HG03196 (cell line): Measurements from ENCODE around the gene BCAS3.
"Not testable (repeated sequence)": the region's sequence is repeated elsewhere in the genome, so short reads cannot be mapped to it uniquely, and the experiment has no call there.

Source experiments
- ATAC-seq: cut with Tn5 transposase; IDR thresholded peaks from one replicate; pipeline ENCODE4 v1.9.1; 2021; ENCODE audit not compliant: unreplicated experiment

BCAS3 gene

DNA sequence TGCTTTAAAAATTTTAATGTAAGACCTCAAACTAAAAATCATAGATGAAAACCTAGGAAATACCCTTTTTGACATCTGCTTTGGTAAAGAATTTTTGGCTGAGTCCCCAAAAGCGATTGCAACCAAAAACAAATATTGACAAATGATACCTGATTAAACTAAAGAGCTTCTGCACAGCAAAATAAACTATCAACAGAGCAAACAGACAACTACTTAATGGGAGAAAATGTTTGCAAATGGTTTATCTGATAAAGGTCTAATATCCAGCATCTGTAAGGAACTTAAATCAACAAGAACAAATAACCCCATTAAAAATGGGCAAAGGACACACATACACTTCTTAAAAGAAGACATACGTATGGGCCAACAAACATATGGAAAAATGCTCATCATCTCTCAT, 242.5 kb downstream of the BCAS3 start:
- ATAC-seq, result no peak

DNA sequence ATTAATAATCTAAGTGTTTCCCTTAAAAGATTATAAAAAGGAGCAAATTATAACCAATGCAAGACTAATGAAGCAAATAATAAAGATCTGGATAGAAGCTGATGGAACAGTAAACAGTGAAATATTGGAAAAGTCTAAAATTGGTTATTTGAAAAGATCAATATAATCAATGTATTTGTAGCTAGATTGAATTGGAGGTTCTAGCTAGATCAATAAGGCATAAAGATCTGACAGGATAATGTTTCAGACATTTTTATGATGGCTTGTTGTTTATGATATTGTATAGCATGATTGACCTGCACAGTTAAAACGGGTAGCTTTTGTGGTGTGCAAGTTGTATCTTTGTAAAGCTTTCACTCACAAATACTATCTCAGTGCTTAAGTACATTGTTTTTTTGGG, 245.3 kb downstream of the BCAS3 start:
- ATAC-seq, result no peak

DNA sequence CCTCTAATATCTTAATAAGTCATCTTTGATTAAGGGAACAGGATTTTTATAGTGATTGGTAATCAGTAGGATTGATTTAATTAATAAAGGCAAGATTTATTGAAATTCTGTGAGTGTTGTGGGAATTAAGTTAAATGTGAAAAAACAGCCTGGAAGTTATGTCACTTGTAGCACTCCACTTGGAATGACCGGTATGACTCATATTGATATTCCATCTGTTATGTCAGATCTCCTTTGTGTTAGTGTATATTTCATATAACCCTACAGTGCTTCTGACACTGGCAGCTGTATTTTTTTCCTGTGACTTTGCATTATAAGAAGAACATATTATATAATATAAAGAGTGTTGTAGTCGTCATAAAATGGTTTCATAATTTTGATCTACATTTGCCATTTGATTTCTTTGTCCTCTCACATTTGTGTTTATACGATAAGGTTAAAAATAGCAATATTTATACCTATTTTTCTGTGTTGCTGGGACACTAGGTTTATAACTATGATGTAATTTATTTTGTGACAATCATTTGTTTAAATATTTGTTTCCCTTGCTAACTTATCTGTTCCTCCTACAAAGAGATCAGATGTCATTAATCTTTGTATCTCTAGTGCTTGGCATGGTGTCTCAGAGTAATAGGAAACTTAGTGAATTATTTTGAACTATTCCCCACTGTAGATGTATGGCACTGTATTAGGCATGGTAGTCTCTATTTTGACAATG, 249.0 kb downstream of the BCAS3 start:
- no peak for ATAC-seq

DNA sequence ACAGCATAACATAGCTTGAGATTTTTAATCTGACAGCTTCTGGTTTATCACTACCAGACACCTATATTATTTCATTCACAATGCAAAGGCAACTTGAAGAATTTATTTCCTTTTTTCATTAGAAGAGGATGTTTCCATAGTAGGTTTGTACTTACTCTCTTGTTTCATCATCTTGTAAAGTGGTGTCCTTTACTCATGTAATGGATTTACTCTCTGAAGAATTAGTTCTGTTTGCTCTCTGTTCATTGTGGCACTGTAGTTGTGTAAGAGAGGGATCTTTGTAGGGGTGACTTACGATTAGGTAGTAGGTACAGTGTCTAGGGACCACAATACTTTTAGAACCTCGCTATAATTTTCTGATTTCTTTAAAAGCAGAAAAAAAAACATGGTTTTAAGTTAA, 256.1 kb downstream of the BCAS3 start:
- ATAC-seq, result no peak

DNA sequence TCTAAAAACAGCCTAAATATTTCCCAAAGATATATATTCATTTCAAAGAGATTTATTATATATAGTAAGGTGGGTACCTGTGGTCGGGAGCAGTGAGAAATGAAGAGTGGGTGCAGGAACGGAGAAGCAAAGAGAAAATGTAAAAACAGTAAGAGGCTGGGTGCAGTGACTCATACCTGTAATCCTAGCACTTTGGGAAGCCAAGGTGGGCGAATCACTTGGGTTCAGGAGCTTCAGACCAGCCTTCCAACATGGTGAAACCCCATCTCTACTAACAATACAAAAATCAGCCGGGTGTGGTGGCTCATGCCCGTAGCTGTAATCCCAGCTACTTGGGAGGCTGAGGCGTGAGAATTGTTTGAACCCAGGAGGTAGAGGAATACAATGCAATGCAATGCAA, 257.1 kb downstream of the BCAS3 start:
- ATAC-seq, result no peak

DNA sequence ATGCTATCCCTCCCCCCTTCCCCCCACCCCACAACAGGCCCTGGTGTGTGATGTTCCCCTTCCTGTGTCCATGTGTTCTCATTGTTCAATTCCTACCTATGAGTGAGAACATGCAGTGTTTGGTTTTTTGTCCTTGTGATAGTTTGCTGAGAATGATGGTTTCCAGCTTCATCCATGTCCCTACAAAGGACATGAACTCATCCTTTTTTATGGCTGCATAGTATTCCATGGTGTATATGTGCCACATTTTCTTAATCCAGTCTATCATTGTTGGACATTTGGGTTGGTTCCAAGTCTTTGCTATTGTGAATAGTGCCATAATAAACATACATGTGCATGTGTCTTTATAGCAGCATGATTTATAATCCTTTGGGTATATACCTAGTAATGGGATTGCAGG, 258.3 kb downstream of the BCAS3 start:
- not testable (repeated sequence) for ATAC-seq

DNA sequence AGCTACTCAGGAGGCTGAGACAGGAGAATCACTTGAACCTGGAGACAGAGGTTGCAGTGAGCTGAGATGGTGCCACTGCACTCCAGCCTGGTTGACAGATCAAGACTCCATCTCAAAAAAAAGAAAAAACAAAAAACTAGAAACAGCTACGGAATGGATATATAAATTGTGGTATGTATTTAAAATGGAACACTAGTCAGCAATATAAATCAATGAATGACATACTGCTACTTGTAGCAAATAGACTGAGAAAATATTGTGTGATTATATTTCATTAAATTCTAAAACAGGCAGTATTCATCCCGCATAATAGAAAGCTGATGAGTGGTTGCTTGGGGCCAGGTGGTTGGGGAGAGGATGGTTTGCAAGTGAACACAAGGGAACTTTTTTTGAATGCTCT, 261.7 kb downstream of the BCAS3 start:
- no peak for ATAC-seq

DNA sequence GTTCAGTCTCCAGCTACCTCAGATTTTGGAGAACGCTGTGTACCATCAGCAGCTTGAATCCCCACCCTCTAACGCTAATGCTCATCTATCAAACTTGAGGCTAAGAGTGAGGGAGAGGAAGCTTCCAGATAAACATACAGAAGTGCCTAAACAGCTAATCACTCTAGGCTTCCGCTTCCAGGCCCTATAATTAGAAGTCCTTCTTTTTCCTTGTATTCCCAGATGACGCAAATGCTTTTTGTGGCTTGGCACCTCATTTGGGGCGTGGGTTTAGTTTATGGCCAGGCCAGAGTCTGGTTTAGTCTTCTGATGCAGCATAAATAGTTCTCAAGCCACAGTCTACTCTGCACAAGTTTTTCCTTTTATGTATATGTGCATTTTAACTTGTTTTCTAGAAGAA, 263.4 kb downstream of the BCAS3 start:
- ATAC-seq, result no peak

DNA sequence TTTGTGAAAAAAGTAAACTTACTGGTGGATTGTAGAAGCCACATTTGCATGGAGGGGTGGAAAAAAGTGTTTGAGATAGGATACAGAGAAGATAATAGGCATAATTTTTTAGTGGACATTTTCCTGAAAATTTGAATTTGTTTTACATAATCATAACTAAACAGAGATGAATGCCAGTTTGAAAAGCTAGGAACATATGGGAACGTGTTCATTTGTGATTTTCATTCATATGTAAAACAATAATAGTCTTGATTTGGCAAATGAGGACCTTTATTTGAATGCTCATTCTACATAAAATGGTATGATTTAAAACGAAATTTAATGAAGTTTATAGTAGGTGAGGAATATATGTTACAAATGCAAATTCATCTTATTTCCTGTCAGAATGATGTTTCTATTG, 263.9 kb downstream of the BCAS3 start:
- no peak for ATAC-seq

DNA sequence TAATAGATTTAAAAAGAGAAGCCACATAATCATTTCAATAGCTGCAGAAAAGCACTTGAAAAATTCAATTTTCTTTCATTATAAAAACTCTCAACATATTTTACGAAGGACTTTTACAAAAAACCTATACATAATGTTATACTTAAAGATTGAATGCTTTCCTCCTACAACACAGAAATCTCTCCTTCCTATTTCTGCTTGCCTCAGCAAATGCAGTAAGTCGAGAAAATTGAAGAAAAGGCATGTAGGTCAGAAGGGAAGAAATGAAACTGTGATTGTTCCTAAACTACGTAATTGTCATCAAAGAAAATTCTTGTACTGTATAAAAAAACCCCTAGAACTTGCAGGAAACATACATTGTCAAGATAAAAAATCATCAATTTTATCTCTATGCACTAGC, 267.1 kb downstream of the BCAS3 start:
- ATAC-seq, result no peak

DNA sequence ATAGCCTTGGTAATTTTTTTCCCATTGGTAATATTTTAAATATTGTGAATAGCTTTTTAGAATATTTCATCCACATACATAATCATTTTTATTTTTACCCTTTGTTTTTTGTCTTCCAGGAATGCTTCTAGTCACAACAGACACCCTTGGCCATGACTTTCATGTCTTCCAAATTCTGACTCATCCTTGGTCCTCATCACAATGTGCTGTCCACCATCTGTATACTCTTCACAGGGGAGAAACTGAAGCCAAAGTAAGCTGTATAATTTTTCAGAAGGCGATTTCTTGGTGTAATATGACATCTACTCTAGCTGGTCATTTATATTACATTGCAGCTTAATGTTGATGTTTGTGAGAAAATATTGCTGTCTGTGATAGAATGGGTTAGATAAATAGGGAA, 269.4 kb downstream of the BCAS3 start:
- ATAC-seq, result no peak

DNA sequence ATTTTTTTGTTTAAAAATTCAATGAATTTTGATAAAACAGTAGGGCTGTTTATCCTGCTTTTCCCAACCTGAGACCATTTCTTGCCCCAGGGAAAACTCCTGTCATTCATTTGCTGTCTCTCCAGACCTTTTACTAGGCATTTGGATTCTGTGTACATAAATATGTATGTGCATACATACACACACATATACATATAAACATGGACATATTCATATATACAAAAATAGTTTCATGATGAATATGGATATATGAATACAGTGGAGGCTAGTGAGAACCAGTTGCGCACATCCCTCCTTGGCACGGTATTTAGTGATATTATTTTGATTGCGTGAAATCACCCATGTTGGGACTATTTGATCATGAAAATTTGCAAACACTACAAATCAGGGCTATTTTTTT, 269.9 kb downstream of the BCAS3 start:
- ATAC-seq, result no peak

DNA sequence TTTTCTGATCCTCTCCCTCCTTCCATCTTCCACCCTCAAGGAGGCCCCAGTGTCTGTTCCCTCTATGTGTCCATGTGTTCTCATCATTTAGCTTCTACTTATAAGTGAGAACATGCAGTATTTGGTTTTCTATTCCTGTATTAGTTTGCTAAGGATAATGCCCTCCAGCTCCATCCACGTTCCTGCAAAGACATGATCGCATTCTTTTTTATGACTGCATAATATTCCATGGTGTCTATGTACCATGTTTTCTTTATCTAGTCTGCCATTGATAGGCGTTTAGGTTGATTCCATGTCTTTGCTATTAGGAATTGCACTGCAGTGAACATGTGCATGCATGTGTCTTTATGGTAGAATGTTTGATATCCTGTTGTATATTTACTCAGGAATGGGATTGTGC, 275.1 kb downstream of the BCAS3 start:
- no peak for ATAC-seq

DNA sequence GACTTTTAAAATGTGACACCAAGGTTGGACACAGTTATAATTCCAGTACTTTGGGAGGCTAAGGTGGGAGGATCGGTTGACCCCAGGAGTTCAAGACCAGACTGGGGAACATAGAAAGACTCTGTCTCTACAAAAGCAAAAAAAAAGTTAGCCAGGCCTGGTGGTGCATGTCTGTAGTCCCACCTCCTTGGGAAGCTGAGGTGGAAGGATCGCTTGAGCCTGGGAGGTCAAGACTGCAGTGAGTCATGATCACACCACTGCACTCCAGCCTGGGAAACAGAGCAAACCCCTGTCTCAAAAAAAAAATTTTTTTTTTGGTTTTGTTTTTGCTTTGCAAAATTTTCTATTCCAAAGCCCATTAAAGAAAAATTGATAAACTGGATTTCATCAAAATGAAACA, 281.4 kb downstream of the BCAS3 start:
- no peak for ATAC-seq

DNA sequence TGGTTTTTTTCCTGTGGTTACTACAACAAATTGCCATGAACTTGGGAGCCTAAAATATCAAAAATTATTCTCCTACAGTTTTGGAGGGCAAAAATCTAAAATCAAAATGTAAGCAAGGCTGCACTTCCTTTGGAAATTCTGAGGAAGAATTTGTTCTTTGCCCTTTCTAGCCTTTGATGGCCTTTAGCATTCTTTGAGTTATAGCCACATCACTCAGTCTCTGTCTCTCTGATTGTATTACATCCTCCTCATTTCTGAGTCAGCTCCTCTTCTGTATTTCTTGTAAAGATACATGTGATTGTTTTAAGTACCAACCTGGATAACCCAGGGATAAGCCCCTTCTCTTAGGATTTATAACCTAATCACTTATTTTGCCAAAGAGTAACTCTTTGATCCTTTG, 282.0 kb downstream of the BCAS3 start:
- ATAC-seq, result no peak

DNA sequence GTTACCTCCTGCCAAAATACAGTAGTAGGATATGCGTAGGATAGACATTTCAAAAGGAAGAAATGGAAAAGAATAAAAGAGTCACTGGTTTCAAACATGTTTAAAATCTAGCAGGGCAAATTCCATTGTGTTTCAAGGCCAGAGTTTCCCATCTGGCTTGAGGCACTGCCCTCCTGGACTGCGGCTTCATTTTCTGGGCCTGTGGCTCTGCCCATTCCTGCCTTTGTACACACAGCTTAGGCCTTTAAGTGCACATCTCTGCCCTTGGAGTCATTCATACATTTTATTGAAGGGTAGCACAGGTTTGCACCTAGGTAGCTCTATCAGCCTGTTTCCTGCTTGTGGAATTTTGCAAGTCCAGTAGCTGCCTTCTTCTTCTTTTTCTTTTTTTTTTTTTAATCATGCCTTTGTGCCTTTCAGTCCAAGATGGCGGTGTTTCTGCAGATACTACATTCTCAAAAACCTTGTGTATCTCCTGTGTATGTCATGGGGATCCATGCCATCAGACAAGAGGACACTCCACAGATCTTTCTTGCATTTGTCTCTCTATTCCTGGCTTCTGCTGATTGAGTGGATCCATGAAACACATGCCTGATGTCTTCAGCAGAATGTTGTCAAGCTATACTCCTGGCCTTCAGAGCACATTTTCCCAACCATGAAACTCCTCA, 282.9 kb downstream of the BCAS3 start:
- no peak for ATAC-seq

DNA sequence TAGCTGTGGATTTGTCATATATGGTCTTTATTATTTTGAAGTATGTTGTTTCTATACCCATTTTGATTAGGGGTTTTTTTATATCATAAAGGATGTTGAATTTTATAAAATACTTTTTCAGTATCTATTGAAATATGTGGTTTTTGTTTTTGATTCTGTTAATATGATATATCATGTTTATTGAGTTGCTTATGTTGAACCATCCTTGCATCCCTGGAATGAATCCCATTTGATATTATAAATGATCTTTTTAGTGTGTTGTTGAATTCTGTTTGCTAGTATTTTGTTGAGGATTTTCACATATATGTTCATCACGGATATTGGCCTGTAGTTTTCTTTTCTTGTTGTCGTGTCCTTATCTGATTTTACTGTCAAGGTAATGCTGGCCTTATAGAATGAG, 286.5 kb downstream of the BCAS3 start:
- ATAC-seq, result no peak

DNA sequence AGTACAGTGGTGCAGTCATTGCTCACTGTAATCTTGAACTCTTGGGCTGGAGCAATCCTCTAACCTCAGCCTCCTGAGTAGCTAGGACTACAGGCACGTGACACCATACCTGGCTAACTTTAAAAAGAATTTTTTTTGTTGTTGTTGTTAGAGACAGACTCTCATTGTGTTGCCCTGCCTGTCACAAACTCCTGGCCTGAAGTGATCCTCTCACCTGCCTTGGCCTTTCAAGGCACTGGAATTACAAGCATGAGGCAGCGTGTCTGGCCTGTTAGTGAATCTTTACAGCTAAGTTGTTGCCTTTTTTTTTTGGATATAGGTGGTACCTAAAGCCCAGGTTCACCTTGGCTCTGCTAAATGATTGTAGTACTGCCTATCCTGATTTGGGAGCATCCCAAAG, 290.6 kb downstream of the BCAS3 start:
- no peak for ATAC-seq

DNA sequence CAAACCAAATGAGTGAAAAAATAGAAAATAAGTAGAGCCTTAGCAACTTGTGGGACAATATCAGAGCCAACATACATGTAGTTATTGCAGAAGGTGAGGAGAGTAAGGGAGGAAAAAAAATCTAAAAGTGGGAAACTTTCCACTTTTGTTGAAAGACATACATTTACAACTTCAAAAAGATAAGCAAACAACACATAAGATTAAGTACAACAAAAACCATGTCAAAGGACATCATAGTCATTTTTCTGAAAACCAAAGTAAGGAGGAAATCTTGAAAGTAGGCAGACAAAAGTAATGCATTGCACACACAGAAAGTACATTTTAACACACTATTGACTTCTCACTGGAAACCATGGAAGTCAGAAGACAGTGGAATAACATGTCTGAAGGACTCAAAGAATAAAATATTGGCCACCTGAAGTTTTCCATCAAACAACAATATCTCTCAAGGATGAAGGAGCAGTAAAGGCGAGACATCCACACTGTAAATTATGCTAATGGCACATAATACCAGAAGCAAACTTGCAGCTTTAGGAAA, 291.9 kb downstream of the BCAS3 start:
- no peak for ATAC-seq

DNA sequence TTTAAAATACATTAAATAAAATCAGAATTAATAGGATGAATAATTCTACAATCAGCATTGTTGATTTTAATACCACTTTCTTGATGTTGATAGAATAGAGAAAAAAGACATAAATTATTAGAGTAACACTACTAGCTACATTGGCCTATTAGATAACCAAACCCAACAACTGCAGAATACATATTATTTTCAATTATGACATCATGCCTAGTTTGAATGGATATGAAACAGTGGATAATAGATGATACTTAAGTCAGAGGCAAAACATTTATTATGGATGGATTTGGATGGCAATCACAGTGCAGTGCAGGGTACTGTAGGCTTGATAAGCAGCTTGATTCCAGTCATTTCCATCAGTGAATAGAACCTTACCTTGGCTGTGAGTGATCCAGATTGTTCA, 293.1 kb downstream of the BCAS3 start:
- no peak for ATAC-seq

DNA sequence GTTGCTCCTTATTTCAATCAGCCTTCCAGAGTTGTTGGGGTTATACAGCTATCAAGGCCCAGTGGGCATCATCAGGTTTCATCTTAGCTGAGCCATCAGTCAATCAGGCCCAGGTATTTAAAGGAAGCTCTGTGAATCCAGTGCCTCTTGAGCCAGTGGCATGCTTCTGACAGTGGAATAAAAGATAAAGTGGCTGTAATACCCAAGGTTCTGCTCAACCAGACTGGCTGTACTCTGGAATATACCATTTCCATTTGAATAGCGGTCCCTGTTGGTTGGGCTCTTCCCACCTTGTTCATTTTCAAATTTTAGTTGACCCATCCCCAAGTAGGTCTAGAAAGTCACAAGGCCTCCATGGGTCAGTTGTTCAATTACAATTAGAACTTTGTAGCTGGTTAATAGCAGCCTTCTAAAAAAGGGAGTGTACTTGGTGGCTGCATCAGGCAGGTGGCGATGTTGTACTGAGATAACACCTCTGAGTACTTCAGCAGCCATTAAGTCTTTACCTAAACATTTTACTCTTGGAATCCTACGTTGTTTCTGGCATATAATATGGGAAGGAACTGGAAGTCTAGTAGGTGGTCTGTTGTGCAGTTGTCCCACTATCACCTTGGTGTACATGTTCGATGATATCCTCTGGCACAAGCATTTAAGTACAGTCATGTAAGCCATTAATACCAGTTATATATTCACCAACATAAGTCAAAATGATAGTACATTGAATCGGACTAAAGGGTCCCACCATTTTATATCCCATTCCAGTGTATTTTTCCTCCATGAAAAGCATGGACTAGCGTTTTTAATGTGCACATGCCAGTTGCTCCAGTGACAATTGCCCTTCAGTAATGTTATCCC, 294.1 kb downstream of the BCAS3 start:
- ATAC-seq, result no peak

DNA sequence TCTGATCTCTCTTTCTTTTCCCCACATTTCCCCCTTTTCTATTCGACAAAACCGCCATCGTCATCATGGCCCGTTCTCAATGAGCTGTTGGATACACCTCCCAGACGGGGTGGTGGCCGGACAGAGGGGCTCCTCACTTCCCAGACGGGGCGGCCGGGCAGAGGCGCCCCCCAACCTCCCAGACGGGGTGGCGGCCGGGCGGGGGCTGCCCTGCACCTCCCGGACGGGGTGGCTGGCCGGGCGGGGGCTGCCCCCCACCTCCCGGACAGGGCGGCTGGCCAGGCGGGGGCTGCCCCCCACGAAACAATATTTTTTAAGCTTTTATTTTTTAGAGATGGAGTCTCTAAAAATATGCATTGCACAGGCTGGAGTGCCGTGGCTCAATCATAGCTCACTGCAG, 299.2 kb downstream of the BCAS3 start:
- not testable (repeated sequence) for ATAC-seq
